Mesothelial cell of epicardium (in vitro differentiated cells): Measurements from ENCODE around the gene SLC35A4. TPM values are rescaled to one million over a fixed set of nuclear protein-coding genes. Genes with fewer than 3 reads are reported as not detected.

ENCODE experiments used
- DNase-seq, 2 experiments: peaks; one replicate each; pipeline ENCODE4 v3.0.0; 2021; ENCODE audit warnings: low spot score in 2 of 2; ENCODE audit not compliant: unreplicated experiment in 2 of 2
- H3K27ac Mint-ChIP-seq: 2 replicates; pipeline ENCODE4 v1.8.0; 2021; ENCODE audit warnings: mixed read lengths
- H3K27me3 Mint-ChIP-seq: 2 replicates; pipeline ENCODE4 v1.8.0; 2021; ENCODE audit warnings: low read depth, mixed read lengths
- H3K36me3 Mint-ChIP-seq: 2 replicates; pipeline ENCODE4 v1.8.0; 2021; ENCODE audit warnings: mixed read lengths
- H3K4me1 Mint-ChIP-seq: 2 replicates; pipeline ENCODE4 v1.8.0; 2021; ENCODE audit warnings: mixed read lengths
- H3K4me3 Mint-ChIP-seq: 2 replicates; pipeline ENCODE4 v1.8.0; 2021; ENCODE audit warnings: mild to moderate bottlenecking, moderate library complexity, mixed read lengths
- H3K9me3 Mint-ChIP-seq: 2 replicates; pipeline ENCODE4 v1.8.0; 2021; ENCODE audit warnings: mixed read lengths
- CTCF ChIP-seq: fragments of 200-600 bp; sonication (generic); IDR thresholded peaks from one replicate; pipeline ENCODE4 v1.5.0; 2021; ENCODE audit warnings: antibody characterized with exemption; ENCODE audit not compliant: unreplicated experiment
- microRNA-seq: library from miRNA; unstranded; fragments of <30 nt; microRNA quantifications from one replicate; pipeline ENCODE4 v1.2.0, GENCODE V29; 2021; ENCODE audit warnings: inconsistent platforms, mixed read lengths
- total RNA-seq: library from RNA; stranded (reverse); gene quantifications from 3 replicates; pipeline ENCODE4 v1.2.1, GENCODE V29; 2021

Gene SLC35A4
- total RNA-seq, 1 donor from 2014 or later = 61.5 TPM

- Mint-ChIP-seq H3K27ac (no peak overlapping the region), H3K4me3 (no peak overlapping the region), H3K36me3 (no peaks in the 10 kb centered on the region), H3K27me3 (peaks cover 3% of the 10 kb centered on the region), H3K9me3 (peaks cover 11% of the 10 kb centered on the region), H3K4me1 (no peaks in the 10 kb centered on the region)
- TF ChIP-seq CTCF = no peak
- DNase-seq = no peak
Observed at GRCh38 chr5:140608722-140609121, 44.1 kb downstream of the SLC35A4 start.

- Mint-ChIP-seq H3K36me3 (no peaks in the 10 kb centered on the region), H3K27me3 (peaks cover 3% of the 10 kb centered on the region), H3K4me1 (no peaks in the 10 kb centered on the region), H3K9me3 (peaks cover 11% of the 10 kb centered on the region), H3K4me3 (no peak overlapping the region), H3K27ac (no peak overlapping the region)
- DNase-seq = no peak
- no peak for TF ChIP-seq CTCF
Observed at GRCh38 chr5:140609126-140609525, 44.5 kb downstream of the SLC35A4 start.

GRCh38 chr5:140611020-140611521 is 46.4 kb downstream of the SLC35A4 start:
- Mint-ChIP-seq H3K27ac (no peak overlapping the region), H3K36me3 (no peaks in the 10 kb centered on the region), H3K4me3 (no peak overlapping the region), H3K27me3 (peaks cover 1% of the 10 kb centered on the region), H3K9me3 (peaks cover 15% of the 10 kb centered on the region), H3K4me1 (no peaks in the 10 kb centered on the region)
- no peak for TF ChIP-seq CTCF
- DNase-seq = no peak

Small RNA genes lying within 50 kb of the gene (microRNA-seq; reads per million reads assigned to microRNA genes)
- not detected for gene MIR6831

Other genes starting within 250 kb of the SLC35A4 start
- gene HBEGF, start 218.2 kb upstream of the SLC35A4 start, total RNA-seq = 7.2 to 8.0 TPM (median 8.0 TPM) in 3 replicates
- 1.8 to 2.5 TPM (median 2.2 TPM) in 3 replicates for gene SLC4A9, start 204.6 kb upstream of the SLC35A4 start, total RNA-seq
- 121 to 129 TPM (median 128 TPM) in 3 replicates for gene ANKHD1, start 163.0 kb upstream of the SLC35A4 start, total RNA-seq
- 5.2 to 7.6 TPM (median 5.9 TPM) in 3 replicates for gene EIF4EBP3, start 17.2 kb upstream of the SLC35A4 start, total RNA-seq
- gene SRA1, start 7.4 kb upstream of the SLC35A4 start, total RNA-seq = 34.9 to 37.5 TPM (median 37.0 TPM) in 3 replicates
- gene APBB3, start 230 bp upstream of the SLC35A4 start, total RNA-seq = 59.9 to 68.5 TPM (median 63.6 TPM) in 3 replicates
- gene CD14, start 68.3 kb downstream of the SLC35A4 start, total RNA-seq = 0.34 to 0.63 TPM (median 0.35 TPM) in 3 replicates
- 20.6 to 21.2 TPM (median 21.0 TPM) in 3 replicates for gene TMCO6, start 74.6 kb downstream of the SLC35A4 start, total RNA-seq
- gene NDUFA2, start 82.8 kb downstream of the SLC35A4 start, total RNA-seq = 41.2 to 46.9 TPM (median 45.5 TPM) in 3 replicates
- gene IK, start 83.0 kb downstream of the SLC35A4 start, total RNA-seq = 85.0 to 85.8 TPM (median 85.8 TPM) in 3 replicates
- gene WDR55, start 100.1 kb downstream of the SLC35A4 start, total RNA-seq = 24.9 to 26.8 TPM (median 26.0 TPM) in 3 replicates
- 3.3 to 3.9 TPM (median 3.5 TPM) in 3 replicates for gene DND1, start 108.7 kb downstream of the SLC35A4 start, total RNA-seq
- 73.7 to 77.2 TPM (median 76.9 TPM) in 3 replicates for gene HARS1, start 126.5 kb downstream of the SLC35A4 start, total RNA-seq
- gene HARS2, start 126.6 kb downstream of the SLC35A4 start, total RNA-seq = 32.4 to 35.6 TPM (median 33.5 TPM) in 3 replicates
- gene ZMAT2, start 135.6 kb downstream of the SLC35A4 start, total RNA-seq = 49.8 to 52.2 TPM (median 50.7 TPM) in 3 replicates
- gene PCDHA1, start 221.3 kb downstream of the SLC35A4 start, total RNA-seq = not detected in 3 replicates
- gene PCDHA2, start 230.0 kb downstream of the SLC35A4 start, total RNA-seq = 0.44 to 0.88 TPM (median 0.87 TPM) in 3 replicates
- gene PCDHA3, start 236.2 kb downstream of the SLC35A4 start, total RNA-seq = 0.31 to 0.40 TPM (median 0.32 TPM) in 3 replicates
- gene PCDHA4, start 242.2 kb downstream of the SLC35A4 start, total RNA-seq = 18.8 to 20.9 TPM (median 19.8 TPM) in 3 replicates